ENCODE measurements around the gene LIN7C.

LIN7C gene

DNA sequence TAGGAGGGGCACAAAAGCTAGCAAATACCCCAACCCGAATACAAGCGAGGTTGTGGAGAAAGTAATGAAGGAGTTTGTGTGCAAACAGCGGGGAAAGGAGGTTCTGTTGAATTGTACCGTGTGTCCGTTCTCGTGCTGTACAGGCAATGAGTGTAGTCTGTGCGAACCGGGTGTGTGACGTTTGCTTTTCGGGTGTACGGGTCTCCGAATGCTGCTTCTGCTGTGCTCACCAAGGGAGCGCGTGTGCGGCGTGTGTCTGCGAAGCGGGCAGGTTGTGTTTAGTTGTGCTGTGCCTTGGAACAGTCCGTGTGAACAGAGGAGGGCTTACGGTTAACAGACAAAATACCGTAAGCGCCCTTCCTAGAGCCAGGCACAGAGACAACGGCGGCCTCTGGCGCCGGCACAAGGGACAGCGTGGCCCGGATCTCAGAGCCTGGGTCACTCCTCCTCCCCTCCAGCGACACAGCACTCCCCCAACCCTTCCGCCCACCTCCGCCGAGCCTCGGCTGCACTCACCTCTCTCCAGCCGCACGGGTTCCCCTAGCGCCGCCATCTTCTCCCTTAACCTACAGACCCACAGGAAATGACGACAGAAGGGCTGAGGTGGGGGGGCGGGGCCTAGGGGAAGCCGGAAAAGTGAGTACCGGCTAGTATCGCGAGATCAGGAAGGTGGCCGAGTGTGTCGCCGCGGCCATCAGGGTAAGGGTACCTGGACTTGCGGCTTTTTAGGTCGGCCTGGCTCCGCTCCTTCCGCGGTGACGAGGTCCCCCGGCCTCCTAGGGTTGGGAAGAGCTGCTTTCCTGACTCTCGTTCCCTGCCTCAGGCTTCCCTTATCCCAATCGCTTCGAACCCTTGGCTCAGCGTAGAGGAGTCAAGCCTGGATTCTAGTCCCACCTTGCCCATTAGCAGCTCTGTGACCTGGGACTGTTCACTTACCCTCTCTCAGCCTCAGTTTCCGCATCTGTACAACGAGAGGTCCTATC is at the start of gene LIN7C:
Gene LIN7C (minus strand): TSS at position 570 of the 983 bp plus-strand sequence. CDS start 17 bp downstream, at position 553.
- peak; percentile 89 for DNase-seq (ENCODE audit: low spot score)
- no peak for TF ChIP-seq CTCF (IDR thresholded peaks at IDR 0.05; ENCODE audit: extremely low read depth, missing control alignments)

DNA sequence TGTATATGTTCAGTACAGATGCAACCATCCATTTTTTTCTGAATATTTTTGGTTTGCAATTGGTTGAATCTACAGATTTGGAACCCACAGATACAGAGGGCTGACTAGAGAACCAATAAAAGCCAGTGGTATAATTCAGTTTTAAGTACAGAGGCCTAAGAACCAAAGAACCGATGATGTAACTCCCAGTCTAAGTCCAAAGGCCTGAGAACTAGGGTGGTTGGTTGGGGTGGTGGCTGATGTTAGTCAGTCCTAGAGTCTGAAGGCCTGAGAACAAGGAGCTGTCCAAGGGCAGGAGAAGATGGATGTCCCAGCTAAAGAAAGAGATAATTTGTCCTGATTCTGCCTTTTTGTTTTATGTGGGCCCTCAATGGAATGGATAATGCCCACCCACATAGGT is 48.7 kb upstream of the LIN7C start:
- TF ChIP-seq CTCF (IDR thresholded peaks at IDR 0.05; ENCODE audit: extremely low read depth, missing control alignments): no peak
- DNase-seq (ENCODE audit: low spot score): no peak

DNA sequence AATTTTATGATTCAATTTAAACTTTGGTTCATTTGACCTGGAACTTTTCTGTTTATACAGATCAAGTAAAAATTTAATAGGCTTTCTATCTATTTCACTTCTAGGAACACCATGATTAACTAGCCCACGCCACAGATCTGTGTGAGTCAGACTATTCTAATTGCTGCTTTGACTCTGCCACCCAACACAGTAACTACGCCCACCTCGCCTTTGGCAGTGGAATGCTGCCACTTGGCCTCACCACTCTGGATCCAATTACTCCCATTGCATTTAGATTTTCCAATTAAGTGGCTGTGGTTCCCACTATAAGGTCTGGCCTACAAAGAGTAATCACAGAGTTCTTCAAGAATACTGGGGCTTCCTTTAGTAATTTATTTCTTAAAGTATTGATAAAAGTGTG is 46.6 kb upstream of the LIN7C start:
- TF ChIP-seq CTCF (IDR thresholded peaks at IDR 0.05; ENCODE audit: extremely low read depth, missing control alignments): no peak
- DNase-seq (ENCODE audit: low spot score): no peak

DNA sequence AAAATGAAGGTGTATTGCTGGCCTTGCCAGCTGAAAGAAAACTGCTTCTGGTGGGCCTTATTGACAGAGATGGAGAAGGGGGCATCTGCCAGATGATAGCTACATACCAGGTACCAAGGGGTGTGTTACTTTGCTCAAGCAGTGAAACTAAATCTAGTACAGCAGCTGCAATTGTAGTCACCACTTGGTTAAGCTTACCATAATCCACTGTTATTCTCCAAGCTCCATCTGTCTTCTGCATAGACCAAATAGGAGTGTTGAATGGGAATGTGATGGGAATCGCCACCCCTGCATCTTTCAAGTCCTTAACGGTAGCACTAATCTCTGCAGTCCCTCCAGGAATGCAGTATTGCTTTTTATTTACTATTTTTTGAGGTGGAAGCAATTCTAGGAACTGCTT is 45.8 kb upstream of the LIN7C start:
- TF ChIP-seq CTCF (IDR thresholded peaks at IDR 0.05; ENCODE audit: extremely low read depth, missing control alignments): no peak
- DNase-seq (ENCODE audit: low spot score): no peak

- no peak for DNase-seq (ENCODE audit: low spot score)
- no peak for TF ChIP-seq CTCF (IDR thresholded peaks at IDR 0.05; ENCODE audit: extremely low read depth, missing control alignments)
Measured at GRCh38 chr11:27551127-27551526, 44.6 kb upstream of the LIN7C start.

DNA sequence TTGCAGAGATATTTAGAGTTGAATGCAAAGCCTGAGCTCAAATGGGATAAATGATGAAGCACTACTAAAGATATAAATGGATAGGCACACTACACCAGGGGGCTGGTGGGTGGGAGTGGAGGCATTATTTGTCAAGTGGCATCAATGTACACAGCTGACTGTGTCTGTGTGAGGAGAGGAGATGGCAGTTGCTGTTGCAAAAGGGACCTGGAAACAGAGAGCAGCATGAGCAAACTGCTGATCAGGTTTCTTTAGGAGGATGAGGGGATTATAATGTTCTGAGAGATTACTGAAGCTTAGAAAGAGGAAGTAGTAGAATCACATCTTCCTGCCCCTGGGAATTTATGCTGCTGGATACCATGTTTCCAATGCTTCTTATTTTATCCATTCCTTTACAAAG is 39.4 kb upstream of the LIN7C start:
- TF ChIP-seq CTCF (IDR thresholded peaks at IDR 0.05; ENCODE audit: extremely low read depth, missing control alignments): no peak
- no peak for DNase-seq (ENCODE audit: low spot score)

DNA sequence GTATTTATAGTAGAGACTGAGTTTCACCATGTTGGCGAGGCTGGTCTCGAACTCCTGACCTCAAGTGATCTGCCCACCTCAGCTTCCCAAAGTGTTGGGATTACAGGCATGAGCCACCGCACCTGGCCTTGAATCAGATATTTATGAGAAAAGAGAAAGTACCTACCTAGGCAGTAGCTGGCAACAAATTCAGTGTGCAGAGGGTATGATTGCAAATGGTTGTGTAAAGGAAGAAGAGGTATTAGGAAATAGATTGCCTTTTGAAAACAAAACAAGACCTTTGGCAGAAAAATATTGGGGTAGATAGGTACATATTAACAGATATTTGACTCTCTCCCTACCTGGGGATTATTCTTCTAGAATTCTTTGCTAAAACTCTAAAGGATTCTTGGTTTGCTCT is 38.5 kb upstream of the LIN7C start:
- DNase-seq (ENCODE audit: low spot score): no peak
- TF ChIP-seq CTCF (IDR thresholded peaks at IDR 0.05; ENCODE audit: extremely low read depth, missing control alignments): no peak

Measured in GM20000 (cell line).